Panc1 (cell line): ENCODE data around the gene FAM50A. TPM values are rescaled to one million over a fixed set of nuclear protein-coding genes. Genes with fewer than 3 reads are reported as not detected.

ENCODE experiments used
- ATAC-seq: fragments of 200-7000 bp; cut with Tn5 transposase; 2 replicates; pipeline ENCODE4 v1.9.1; 2020; ENCODE audit warnings: mild to moderate bottlenecking, moderate library complexity
- BruUV-seq: library from RNA; stranded (reverse); fragments of 400-500 nt; replicated peaks from 2 replicates; lab custom pipeline; 2021; lab: Mats Ljungman, UMichigan
- CTCF ChIA-PET: fragments of 300-600 bp; sonication (Branson Sonifier 250); formaldehyde crosslinking; loops from one replicate; lab custom pipeline; 2022; ENCODE audit warnings: antibody characterized with exemption; lab: Charles Lee
- POLR2A ChIA-PET: fragments of 300-600 bp; sonication (Branson Sonifier 250); formaldehyde crosslinking; loops from one replicate; lab custom pipeline; 2022; ENCODE audit warnings: antibody characterized with exemption; lab: Charles Lee
- DNase-seq: peaks from one replicate; pipeline ENCODE4 v3.0.0-alpha.2; 2010; ENCODE audit warnings: low read depth, low spot score
- H3K27ac ChIP-seq: 2 replicates; pipeline ENCODE4 v1.5.1; 2011; ENCODE audit warnings: mild to moderate bottlenecking, low read length, inconsistent platforms
- H3K27me3 ChIP-seq: fragments of 200-500 bp; sonication (Bioruptor generic); 2 replicates; pipeline ENCODE4 v1.6.0; 2014; ENCODE audit warnings: low read length, inconsistent platforms; ENCODE audit not compliant: control insufficient read depth, insufficient read depth
- H3K36me3 ChIP-seq: fragments of 200-500 bp; sonication (Bioruptor generic); 2 replicates; pipeline ENCODE4 v1.5.1; 2014; ENCODE audit warnings: inconsistent platforms, mild to moderate bottlenecking, low read length, moderate library complexity; ENCODE audit not compliant: control insufficient read depth, insufficient read depth
- H3K4me1 ChIP-seq: 2 replicates; pipeline ENCODE4 v1.5.1; 2011; ENCODE audit warnings: inconsistent platforms, mild to moderate bottlenecking, low read length, moderate library complexity; ENCODE audit not compliant: control insufficient read depth, insufficient read depth
- H3K4me3 ChIP-seq, 2 experiments: 2 replicates each; pipeline ENCODE4 v1.5.1; 2011 to 2012; ENCODE audit warnings: low read depth in 2 of 2, low read length in 2 of 2, mild to moderate bottlenecking in 2 of 2, inconsistent platforms in 1 of 2, moderate library complexity in 1 of 2
- H3K9me3 ChIP-seq: fragments of 200-500 bp; sonication (Bioruptor generic); 2 replicates; pipeline ENCODE4 v1.5.1; 2014; ENCODE audit warnings: low read depth, mild to moderate bottlenecking, inconsistent platforms, low read length, moderate library complexity; ENCODE audit not compliant: control insufficient read depth, insufficient read depth
- POLR2AphosphoS5 ChIP-seq: IDR thresholded peaks from 2 replicates; pipeline ENCODE4 v1.6.1; 2012; ENCODE audit warnings: mild to moderate bottlenecking, low read depth, low read length, moderate library complexity
- REST ChIP-seq, 2 experiments: IDR thresholded peaks; 2 replicates each; pipeline ENCODE4 v1.6.1; 2011 to 2012; ENCODE audit warnings: low read depth in 2 of 2, control low read depth in 1 of 2, low read length in 1 of 2, mild to moderate bottlenecking in 1 of 2, moderate library complexity in 1 of 2; ENCODE audit not compliant: insufficient read depth in 1 of 2
- SIN3A ChIP-seq: IDR thresholded peaks from 2 replicates; pipeline ENCODE4 v1.6.1; 2012; ENCODE audit warnings: low read depth, mild to moderate bottlenecking, low read length, moderate library complexity, borderline replicate concordance; ENCODE audit not compliant: insufficient read depth
- TCF7L2 ChIP-seq: IDR thresholded peaks from 2 replicates; pipeline ENCODE4 v1.6.1; 2011; ENCODE audit warnings: mild to moderate bottlenecking, low read depth, low read length, inconsistent platforms
- in situ Hi-C: cut with HindIII; loops from 2 replicates; pipeline ENCODE4 v1.10.0; 2016; ENCODE audit warnings: low sequenced_read_pairs, low pct_unique_long_range_greater_than_20kb
- intact Hi-C: fragments of 100-400 bp; cut with micrococcal nuclease; formaldehyde crosslinking; loops from one replicate; pipeline ENCODE4 v1.10.0; 2022; ENCODE audit not compliant: unreplicated experiment
- total RNA-seq: library from RNA; stranded (reverse); gene quantifications from one replicate; pipeline ENCODE4 v1.2.1, GENCODE V29; 2021; ENCODE audit not compliant: unreplicated experiment
- TF ChIP-seq, protein P1 (sequence below): fragments of 450-650 bp; IDR thresholded peaks from 2 replicates; pipeline ENCODE4 v1.5.1; 2017; ENCODE audit warnings: mild to moderate bottlenecking

Gene FAM50A
- total RNA-seq, 1 experiment from 2014 or later = 225 TPM

GRCh38 chrX:154464806-154465365 is 20.9 kb downstream of the FAM50A start:
- TF ChIP-seq REST (IDR thresholded peaks at IDR 0.05; ENCODE audit: insufficient read depth in 1 of 2, low read depth in 2 of 2, low read length in 1 of 2) (no peak), POLR2AphosphoS5 (no peak), SIN3A (no peak), TCF7L2 (no peak)
- TF ChIP-seq, protein P1, sequence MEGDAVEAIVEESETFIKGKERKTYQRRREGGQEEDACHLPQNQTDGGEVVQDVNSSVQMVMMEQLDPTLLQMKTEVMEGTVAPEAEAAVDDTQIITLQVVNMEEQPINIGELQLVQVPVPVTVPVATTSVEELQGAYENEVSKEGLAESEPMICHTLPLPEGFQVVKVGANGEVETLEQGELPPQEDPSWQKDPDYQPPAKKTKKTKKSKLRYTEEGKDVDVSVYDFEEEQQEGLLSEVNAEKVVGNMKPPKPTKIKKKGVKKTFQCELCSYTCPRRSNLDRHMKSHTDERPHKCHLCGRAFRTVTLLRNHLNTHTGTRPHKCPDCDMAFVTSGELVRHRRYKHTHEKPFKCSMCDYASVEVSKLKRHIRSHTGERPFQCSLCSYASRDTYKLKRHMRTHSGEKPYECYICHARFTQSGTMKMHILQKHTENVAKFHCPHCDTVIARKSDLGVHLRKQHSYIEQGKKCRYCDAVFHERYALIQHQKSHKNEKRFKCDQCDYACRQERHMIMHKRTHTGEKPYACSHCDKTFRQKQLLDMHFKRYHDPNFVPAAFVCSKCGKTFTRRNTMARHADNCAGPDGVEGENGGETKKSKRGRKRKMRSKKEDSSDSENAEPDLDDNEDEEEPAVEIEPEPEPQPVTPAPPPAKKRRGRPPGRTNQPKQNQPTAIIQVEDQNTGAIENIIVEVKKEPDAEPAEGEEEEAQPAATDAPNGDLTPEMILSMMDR = no peak
- H3K4me3 ChIP-seq = no peak overlapping the region
- ChIA-PET POLR2A (no interaction called here), CTCF (no interaction called here)
- intact Hi-C loops (no loop called here), in situ Hi-C loops (no loop called here)
- peaks cover 1% of the 10 kb centered on the region for H3K4me1 ChIP-seq
- DNase-seq (no peak), ATAC-seq (no peak)
- H3K27ac ChIP-seq = no peak overlapping the region
- BruUV-seq = no TSS peak
- no peaks in the 10 kb centered on the region for H3K9me3 ChIP-seq
- H3K27me3 ChIP-seq = no peaks in the 10 kb centered on the region
- H3K36me3 ChIP-seq = no peaks in the 10 kb centered on the region

DNA sequence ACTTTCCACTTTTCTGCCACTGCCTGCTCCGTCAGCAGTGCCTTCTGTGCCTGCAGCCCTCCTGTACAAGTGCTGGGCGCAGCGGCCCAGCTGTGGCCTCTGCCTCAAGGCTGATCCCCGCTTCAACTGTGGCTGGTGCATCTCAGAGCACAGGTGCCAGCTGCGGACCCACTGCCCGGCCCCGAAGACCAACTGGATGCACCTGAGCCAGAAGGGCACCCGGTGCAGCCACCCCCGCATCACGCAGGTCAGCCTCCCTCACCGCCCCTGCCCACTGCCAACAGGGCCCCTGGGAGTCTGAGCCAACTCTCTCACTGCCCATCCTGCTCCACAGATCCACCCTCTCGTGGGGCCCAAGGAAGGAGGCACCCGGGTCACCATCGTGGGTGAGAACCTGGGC is 21.7 kb downstream of the FAM50A start:
- intact Hi-C loops = no loop called here
- no peak for ATAC-seq

More for the DNA sequence above, 21.7 kb downstream of the FAM50A start:
- Histone ChIP-seq H3K4me3 (no peak overlapping the region), H3K27me3 (no peaks in the 10 kb centered on the region), H3K9me3 (no peaks in the 10 kb centered on the region), H3K27ac (no peak overlapping the region), H3K4me1 (no peaks in the 10 kb centered on the region), H3K36me3 (no peaks in the 10 kb centered on the region)
- ChIA-PET CTCF (no interaction called here), POLR2A (no interaction called here)
- no peak for DNase-seq
- BruUV-seq = no TSS peak
- TF ChIP-seq POLR2AphosphoS5 (no peak), SIN3A (no peak), REST (IDR thresholded peaks at IDR 0.05; ENCODE audit: insufficient read depth in 1 of 2, low read depth in 2 of 2, low read length in 1 of 2) (no peak), TCF7L2 (no peak)
- TF ChIP-seq, protein P1 = no peak
- in situ Hi-C loops = no loop called here
